Stimulated activated effector memory CD8-positive, alpha-beta T cell treated with anti-CD3 and anti-CD28 coated beads, Interleukin-12 subunit alpha, Interleukin-12 subunit beta, amount 100 ng/mL, for 72 hours (primary cell): ENCODE results near the gene C1orf159.

Experiments
- ATAC-seq: fragments of 150-1000 bp; cut with Tn5 transposase; 2 replicates; pipeline ENCODE4 v1.10.0; 2021
- DNase-seq, 2 donors: peaks; one replicate each; pipeline ENCODE4 v3.0.0; 2021 to 2022; ENCODE audit warnings: low spot score in 2 of 2
- H3K27ac Mint-ChIP-seq: one replicate; pipeline ENCODE4 v1.8.0; 2022; ENCODE audit warnings: mild to moderate bottlenecking, mixed read lengths
- H3K36me3 Mint-ChIP-seq: one replicate; pipeline ENCODE4 v1.8.0; 2022; ENCODE audit warnings: mild to moderate bottlenecking, mixed read lengths
- H3K4me1 Mint-ChIP-seq: one replicate; pipeline ENCODE4 v1.8.0; 2022; ENCODE audit warnings: mixed read lengths
- H3K4me3 Mint-ChIP-seq: one replicate; pipeline ENCODE4 v1.8.0; 2022; ENCODE audit warnings: mild to moderate bottlenecking, mixed read lengths
- H3K9me3 Mint-ChIP-seq: one replicate; pipeline ENCODE4 v1.8.0; 2022; ENCODE audit warnings: mixed read lengths

The C1orf159 gene

DNA sequence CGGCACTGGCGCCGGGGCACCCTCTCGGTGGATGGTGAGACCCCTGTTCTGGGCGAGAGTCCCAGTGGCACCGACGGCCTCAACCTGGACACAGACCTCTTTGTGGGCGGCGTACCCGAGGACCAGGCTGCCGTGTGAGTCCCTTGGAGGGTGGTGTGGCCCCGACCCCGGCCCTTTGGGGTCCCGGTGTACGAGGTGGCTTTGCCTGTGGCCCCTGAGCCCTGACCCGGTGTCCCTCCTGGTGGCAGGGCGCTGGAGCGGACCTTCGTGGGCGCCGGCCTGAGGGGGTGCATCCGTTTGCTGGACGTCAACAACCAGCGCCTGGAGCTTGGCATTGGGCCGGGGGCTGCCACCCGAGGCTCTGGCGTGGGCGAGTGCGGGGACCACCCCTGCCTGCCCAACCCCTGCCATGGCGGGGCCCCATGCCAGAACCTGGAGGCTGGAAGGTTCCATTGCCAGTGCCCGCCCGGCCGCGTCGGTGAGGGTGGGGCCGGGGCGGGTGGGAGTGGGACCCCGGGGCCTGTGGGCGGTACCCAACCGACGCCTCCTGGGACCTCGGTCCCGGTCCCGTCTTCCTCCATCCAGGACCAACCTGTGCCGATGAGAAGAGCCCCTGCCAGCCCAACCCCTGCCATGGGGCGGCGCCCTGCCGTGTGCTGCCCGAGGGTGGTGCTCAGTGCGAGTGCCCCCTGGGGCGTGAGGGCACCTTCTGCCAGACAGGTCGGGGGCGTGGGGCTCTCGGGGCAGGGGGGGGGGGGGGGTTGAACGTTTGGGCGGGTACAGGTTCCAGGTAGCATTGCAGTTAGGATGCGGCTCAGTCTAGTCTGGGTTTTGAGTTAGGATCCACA lies 66.3 kb downstream of the C1orf159 start:
- DNase-seq (no peak), ATAC-seq (no peak)
- no peak overlapping the region for H3K4me3 Mint-ChIP-seq
- no peak overlapping the region for H3K27ac Mint-ChIP-seq
- no peaks in the 10 kb centered on the region for H3K9me3 Mint-ChIP-seq
- H3K36me3 Mint-ChIP-seq, result peaks cover 10% of the 10 kb centered on the region
- H3K4me1 Mint-ChIP-seq, result no peaks in the 10 kb centered on the region

GRCh38 chr1:1048765-1049164 lies 67.1 kb downstream of the C1orf159 start:
- no peak for ATAC-seq
- H3K4me1 Mint-ChIP-seq, result no peaks in the 10 kb centered on the region
- no peak overlapping the region for H3K4me3 Mint-ChIP-seq
- H3K9me3 Mint-ChIP-seq, result no peaks in the 10 kb centered on the region
- H3K36me3 Mint-ChIP-seq, result peaks cover 10% of the 10 kb centered on the region
- DNase-seq, result no peak
- H3K27ac Mint-ChIP-seq, result no peak overlapping the region

DNA sequence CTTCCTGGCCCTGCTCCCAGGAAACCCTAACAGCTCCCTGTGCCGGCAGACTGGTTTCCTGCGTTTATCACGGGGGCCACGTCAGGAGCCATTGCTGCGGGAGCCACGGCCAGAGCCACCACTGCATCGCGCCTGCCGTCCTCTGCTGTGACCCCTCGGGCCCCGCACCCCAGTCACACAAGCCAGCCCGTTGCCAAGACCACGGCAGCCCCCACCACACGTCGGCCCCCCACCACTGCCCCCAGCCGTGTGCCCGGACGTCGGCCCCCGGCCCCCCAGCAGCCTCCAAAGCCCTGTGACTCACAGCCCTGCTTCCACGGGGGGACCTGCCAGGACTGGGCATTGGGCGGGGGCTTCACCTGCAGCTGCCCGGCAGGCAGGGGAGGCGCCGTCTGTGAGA lies 67.9 kb downstream of the C1orf159 start:
- ATAC-seq (no peak), DNase-seq (no peak)
- H3K4me3 Mint-ChIP-seq, result no peak overlapping the region
- H3K4me1 Mint-ChIP-seq, result peaks cover 3% of the 10 kb centered on the region
- no peaks in the 10 kb centered on the region for H3K9me3 Mint-ChIP-seq
- H3K36me3 Mint-ChIP-seq, result peaks cover 7% of the 10 kb centered on the region
- H3K27ac Mint-ChIP-seq, result no peak overlapping the region

DNA sequence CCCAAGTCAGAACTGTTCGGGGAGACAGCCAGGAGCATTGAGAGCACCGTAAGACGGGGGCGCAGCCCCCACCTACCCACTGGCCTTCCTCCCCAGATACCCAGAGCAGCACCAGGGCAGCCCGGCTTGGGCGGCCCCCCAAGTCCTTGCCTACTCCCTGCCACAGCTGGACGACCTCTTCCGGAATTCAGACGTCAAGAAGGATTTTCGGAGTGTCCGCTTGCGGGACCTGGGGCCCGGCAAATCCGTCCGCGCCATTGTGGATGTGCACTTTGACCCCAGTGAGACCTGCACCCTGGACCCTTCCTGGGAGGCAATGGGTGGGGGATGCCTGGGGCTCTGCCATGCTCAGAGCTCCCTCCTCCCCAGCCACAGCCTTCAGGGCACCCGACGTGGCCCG lies 68.5 kb downstream of the C1orf159 start:
- no peak overlapping the region for H3K4me3 Mint-ChIP-seq
- no peak overlapping the region for H3K27ac Mint-ChIP-seq
- ATAC-seq (no peak), DNase-seq (no peak)
- H3K36me3 Mint-ChIP-seq, result peaks cover 6% of the 10 kb centered on the region
- peaks cover 5% of the 10 kb centered on the region for H3K4me1 Mint-ChIP-seq
- H3K9me3 Mint-ChIP-seq, result no peaks in the 10 kb centered on the region

GRCh38 chr1:1046767-1047166 lies 69.1 kb downstream of the C1orf159 start:
- Mint-ChIP-seq H3K27ac (no peak overlapping the region), H3K4me3 (no peak overlapping the region), H3K4me1 (peaks cover 5% of the 10 kb centered on the region), H3K9me3 (no peaks in the 10 kb centered on the region), H3K36me3 (peaks cover 6% of the 10 kb centered on the region)
- ATAC-seq (no peak), DNase-seq (no peak)

GRCh38 chr1:1046243-1046642 lies 69.6 kb downstream of the C1orf159 start:
- H3K36me3 Mint-ChIP-seq, result peaks cover 6% of the 10 kb centered on the region
- H3K27ac Mint-ChIP-seq, result no peak overlapping the region
- H3K4me3 Mint-ChIP-seq, result no peak overlapping the region
- no peaks in the 10 kb centered on the region for H3K9me3 Mint-ChIP-seq
- peaks cover 5% of the 10 kb centered on the region for H3K4me1 Mint-ChIP-seq
- ATAC-seq (no peak), DNase-seq (no peak)

DNA sequence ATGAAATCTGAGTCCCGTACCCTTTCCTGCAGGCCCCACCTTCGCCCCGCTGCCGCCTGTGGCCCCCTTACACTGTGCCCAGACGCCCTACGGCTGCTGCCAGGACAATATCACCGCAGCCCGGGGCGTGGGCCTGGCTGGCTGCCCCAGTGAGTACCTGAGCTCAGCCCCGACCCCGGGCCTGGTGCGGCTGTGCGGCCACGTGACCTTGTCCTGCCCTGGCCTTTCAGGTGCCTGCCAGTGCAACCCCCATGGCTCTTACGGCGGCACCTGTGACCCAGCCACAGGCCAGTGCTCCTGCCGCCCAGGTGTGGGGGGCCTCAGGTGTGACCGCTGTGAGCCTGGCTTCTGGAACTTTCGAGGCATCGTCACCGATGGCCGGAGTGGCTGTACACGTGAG lies 70.8 kb downstream of the C1orf159 start:
- Mint-ChIP-seq H3K36me3 (peaks cover 6% of the 10 kb centered on the region), H3K4me1 (peaks cover 5% of the 10 kb centered on the region), H3K9me3 (no peaks in the 10 kb centered on the region), H3K27ac (no peak overlapping the region), H3K4me3 (no peak overlapping the region)
- ATAC-seq (no peak), DNase-seq (no peak)

- Mint-ChIP-seq H3K4me1 (peaks cover 10% of the 10 kb centered on the region), H3K4me3 (no peak overlapping the region), H3K36me3 (peaks cover 6% of the 10 kb centered on the region), H3K27ac (no peak overlapping the region), H3K9me3 (no peaks in the 10 kb centered on the region)
- DNase-seq (no peak), ATAC-seq (no peak)
Observed at GRCh38 chr1:1044455-1045078, 71.3 kb downstream of the C1orf159 start.

GRCh38 chr1:1043921-1044320 lies 72.0 kb downstream of the C1orf159 start:
- H3K36me3 Mint-ChIP-seq, result peaks cover 6% of the 10 kb centered on the region
- H3K4me1 Mint-ChIP-seq, result peaks cover 17% of the 10 kb centered on the region
- no peaks in the 10 kb centered on the region for H3K9me3 Mint-ChIP-seq
- H3K4me3 Mint-ChIP-seq, result no peak overlapping the region
- no peak overlapping the region for H3K27ac Mint-ChIP-seq
- DNase-seq (no peak), ATAC-seq (no peak)

DNA sequence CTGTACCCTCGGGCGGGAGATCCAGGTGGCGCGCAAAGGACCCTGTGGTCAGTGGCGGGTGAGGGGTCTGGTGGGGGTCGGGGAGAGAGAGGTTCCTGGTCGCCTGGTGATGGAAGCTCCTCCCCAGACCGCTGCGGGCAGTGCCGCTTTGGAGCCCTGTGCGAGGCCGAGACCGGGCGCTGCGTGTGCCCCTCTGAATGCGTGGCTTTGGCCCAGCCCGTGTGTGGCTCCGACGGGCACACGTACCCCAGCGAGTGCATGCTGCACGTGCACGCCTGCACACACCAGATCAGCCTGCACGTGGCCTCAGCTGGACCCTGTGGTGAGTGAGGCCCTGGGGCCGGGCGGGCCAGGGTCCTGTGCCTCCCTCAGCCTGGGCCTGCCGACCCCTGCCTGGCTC lies 72.5 kb downstream of the C1orf159 start:
- peak overlapping the region; percentile 41 for H3K4me3 Mint-ChIP-seq

GRCh38 chr1:1042835-1043234 lies 73.1 kb downstream of the C1orf159 start:
- no peak for ATAC-seq
- H3K4me3 Mint-ChIP-seq, result peak overlapping the region; percentile 41
- H3K36me3 Mint-ChIP-seq, result peaks cover 14% of the 10 kb centered on the region
- H3K9me3 Mint-ChIP-seq, result no peaks in the 10 kb centered on the region
- no peak for DNase-seq
- H3K27ac Mint-ChIP-seq, result peak overlapping the region; percentile 40
- H3K4me1 Mint-ChIP-seq, result peaks cover 24% of the 10 kb centered on the region

More for the DNA sequence above, 72.5 kb downstream of the C1orf159 start:
- DNase-seq (no peak), ATAC-seq (no peak)
- H3K9me3 Mint-ChIP-seq, result no peaks in the 10 kb centered on the region
- H3K27ac Mint-ChIP-seq, result no peak overlapping the region
- peaks cover 22% of the 10 kb centered on the region for H3K4me1 Mint-ChIP-seq
- peaks cover 10% of the 10 kb centered on the region for H3K36me3 Mint-ChIP-seq

- Mint-ChIP-seq H3K36me3 (peaks cover 8% of the 10 kb centered on the region), H3K27ac (no peak overlapping the region), H3K4me1 (peaks cover 24% of the 10 kb centered on the region), H3K9me3 (no peaks in the 10 kb centered on the region), H3K4me3 (no peak overlapping the region)
- no peak for DNase-seq
- ATAC-seq, result no peak
Observed at GRCh38 chr1:1041873-1042272, 74.0 kb downstream of the C1orf159 start.

DNA sequence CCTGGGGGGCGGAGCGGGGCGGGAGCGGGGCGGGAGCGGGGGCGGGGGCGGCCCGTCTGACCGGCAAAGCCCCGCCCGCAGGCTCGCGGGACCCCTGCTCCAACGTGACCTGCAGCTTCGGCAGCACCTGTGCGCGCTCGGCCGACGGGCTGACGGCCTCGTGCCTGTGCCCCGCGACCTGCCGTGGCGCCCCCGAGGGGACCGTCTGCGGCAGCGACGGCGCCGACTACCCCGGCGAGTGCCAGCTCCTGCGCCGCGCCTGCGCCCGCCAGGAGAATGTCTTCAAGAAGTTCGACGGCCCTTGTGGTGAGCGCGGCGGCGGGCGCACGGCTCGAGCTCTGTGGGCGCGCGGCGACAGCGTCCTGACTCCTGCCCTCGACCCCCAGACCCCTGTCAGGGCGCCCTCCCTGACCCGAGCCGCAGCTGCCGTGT lies 74.8 kb downstream of the C1orf159 start:
- no peak for ATAC-seq
- Mint-ChIP-seq H3K4me3 (no peak overlapping the region), H3K9me3 (no peaks in the 10 kb centered on the region), H3K4me1 (peaks cover 25% of the 10 kb centered on the region), H3K36me3 (peaks cover 7% of the 10 kb centered on the region), H3K27ac (no peak overlapping the region)
- no peak for DNase-seq

GRCh38 chr1:1040004-1040991 lies 75.6 kb downstream of the C1orf159 start:
- peaks cover 30% of the 10 kb centered on the region for H3K4me1 Mint-ChIP-seq
- peak overlapping the region; percentile 46 for H3K27ac Mint-ChIP-seq
- peak overlapping the region; percentile 77 for H3K4me3 Mint-ChIP-seq
- ATAC-seq (peak; percentile 80), DNase-seq (peak; percentile 61 to 82)
- H3K9me3 Mint-ChIP-seq, result no peaks in the 10 kb centered on the region
- H3K36me3 Mint-ChIP-seq, result peaks cover 7% of the 10 kb centered on the region
